Measurements from ENCODE around the gene PTGIR. TPM values are rescaled to one million over a fixed set of nuclear protein-coding genes. Genes with fewer than 3 reads are reported as not detected.

Gene PTGIR
- total and polyA plus RNA-seq, 4 donors: 7.8 to 37.0 (median 11.4) TPM

DNA sequence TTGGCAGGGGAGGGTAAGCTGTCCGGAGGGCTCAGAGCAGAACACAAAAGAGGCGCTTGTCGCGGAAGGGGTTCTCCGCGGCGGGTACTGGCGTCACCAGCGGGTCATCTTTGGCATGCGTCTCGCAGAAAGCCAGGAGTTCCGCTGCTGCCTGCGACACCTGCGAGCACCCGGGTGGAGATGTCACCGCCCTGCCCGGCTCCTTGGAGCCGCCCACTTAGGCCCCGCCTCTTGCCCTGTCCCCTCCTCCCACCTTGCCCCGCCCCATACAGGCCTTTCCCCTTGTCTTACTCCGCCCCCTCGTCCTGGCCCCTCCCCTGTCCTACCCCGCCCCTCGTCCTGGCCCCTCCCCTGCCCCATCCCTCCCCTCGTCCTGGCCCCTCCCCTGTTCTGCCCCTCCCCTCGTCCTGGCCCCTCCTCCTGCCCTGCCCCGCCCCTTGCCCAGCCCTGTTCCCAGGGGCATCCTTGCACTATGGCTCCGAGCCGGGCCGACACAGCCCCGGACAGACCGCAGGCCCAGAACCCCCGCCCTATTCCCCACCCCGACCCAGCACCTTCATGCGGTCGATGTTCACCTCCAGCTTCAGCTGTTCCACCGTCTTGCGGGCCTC is 9.3 kb upstream of the PTGIR start:
- H3K4me3 ChIP-seq: no peak overlapping the region
- ATAC-seq (ENCODE audit: insufficient read depth, low FRiP score) (peak; percentile 83), DNase-seq (peak; percentile 58 to 84 (median 69))
- TF ChIP-seq, protein P1, sequence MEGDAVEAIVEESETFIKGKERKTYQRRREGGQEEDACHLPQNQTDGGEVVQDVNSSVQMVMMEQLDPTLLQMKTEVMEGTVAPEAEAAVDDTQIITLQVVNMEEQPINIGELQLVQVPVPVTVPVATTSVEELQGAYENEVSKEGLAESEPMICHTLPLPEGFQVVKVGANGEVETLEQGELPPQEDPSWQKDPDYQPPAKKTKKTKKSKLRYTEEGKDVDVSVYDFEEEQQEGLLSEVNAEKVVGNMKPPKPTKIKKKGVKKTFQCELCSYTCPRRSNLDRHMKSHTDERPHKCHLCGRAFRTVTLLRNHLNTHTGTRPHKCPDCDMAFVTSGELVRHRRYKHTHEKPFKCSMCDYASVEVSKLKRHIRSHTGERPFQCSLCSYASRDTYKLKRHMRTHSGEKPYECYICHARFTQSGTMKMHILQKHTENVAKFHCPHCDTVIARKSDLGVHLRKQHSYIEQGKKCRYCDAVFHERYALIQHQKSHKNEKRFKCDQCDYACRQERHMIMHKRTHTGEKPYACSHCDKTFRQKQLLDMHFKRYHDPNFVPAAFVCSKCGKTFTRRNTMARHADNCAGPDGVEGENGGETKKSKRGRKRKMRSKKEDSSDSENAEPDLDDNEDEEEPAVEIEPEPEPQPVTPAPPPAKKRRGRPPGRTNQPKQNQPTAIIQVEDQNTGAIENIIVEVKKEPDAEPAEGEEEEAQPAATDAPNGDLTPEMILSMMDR (IDR thresholded peaks at IDR 0.05; ENCODE audit: control extremely low read depth, extremely low read depth): no peak
- no peaks in the 10 kb centered on the region for H3K9me3 ChIP-seq (ENCODE audit: control insufficient read depth in 4 of 4, insufficient read depth in 3 of 4, low read length in 3 of 4)
- peaks cover 0 to 53% (median 19%) of the 10 kb centered on the region in 5 donors for H3K4me1 ChIP-seq (ENCODE audit: control insufficient read depth in 5 of 5, insufficient read depth in 5 of 5, low read length in 5 of 5)
- no peaks in the 10 kb centered on the region for H3K36me3 ChIP-seq (ENCODE audit: control insufficient read depth in 4 of 4, insufficient read depth in 4 of 4, low read length in 4 of 4)
- H3K27ac ChIP-seq (ENCODE audit: low read depth in 1 of 2, low read length in 1 of 2): no peak overlapping the region
- peaks cover 0 to 25% (median 3%) of the 10 kb centered on the region in 3 donors for H3K27me3 ChIP-seq (ENCODE audit: control insufficient read depth in 3 of 3, insufficient read depth in 3 of 3, low read length in 2 of 3)
- H3K9ac ChIP-seq (ENCODE audit: insufficient read depth in 1 of 2, low read length in 2 of 2): no peak overlapping the region
- 4 to 11% methylated on average over 33 to 38 of the region's 38 CpGs for WGBS, 2 donors

DNA sequence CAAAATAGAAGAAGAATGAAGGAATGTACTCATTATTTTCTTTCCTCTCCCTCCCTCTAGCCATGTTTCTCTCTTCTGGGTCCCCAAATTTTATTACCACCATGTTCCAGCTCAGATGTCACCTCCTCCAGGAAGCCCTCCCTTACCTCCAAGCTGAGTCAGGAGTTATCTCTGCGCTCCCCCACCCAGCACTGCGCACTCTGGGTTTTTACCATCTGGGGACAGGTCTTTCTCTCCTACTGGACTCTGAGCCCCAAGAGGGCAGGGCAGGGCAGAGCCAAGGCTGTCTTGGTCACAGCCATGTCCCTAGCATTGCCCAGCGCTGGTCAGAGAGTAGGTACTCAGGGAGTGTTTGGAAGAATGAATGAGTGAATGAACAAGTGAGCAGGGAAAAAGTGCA is 8.2 kb upstream of the PTGIR start:
- Histone ChIP-seq H3K9me3 (ENCODE audit: control insufficient read depth in 4 of 4, insufficient read depth in 3 of 4, low read length in 3 of 4) (no peaks in the 10 kb centered on the region), H3K36me3 (ENCODE audit: control insufficient read depth in 4 of 4, insufficient read depth in 4 of 4, low read length in 4 of 4) (no peaks in the 10 kb centered on the region), H3K27ac (ENCODE audit: low read depth in 1 of 2, low read length in 1 of 2) (no peak overlapping the region), H3K4me3 (no peak overlapping the region), H3K4me1 (ENCODE audit: control insufficient read depth in 5 of 5, insufficient read depth in 5 of 5, low read length in 5 of 5) (peaks cover 0 to 53% (median 17%) of the 10 kb centered on the region in 5 donors), H3K9ac (ENCODE audit: insufficient read depth in 1 of 2, low read length in 2 of 2) (no peak overlapping the region), H3K27me3 (ENCODE audit: control insufficient read depth in 3 of 3, insufficient read depth in 3 of 3, low read length in 2 of 3) (peaks cover 0 to 23% (median 3%) of the 10 kb centered on the region in 3 donors)
- no peak for ATAC-seq (ENCODE audit: insufficient read depth, low FRiP score)
- DNase-seq: no peak
- WGBS, 2 donors: 91 to 97% methylated on average over 3 of the region's 3 CpGs
- TF ChIP-seq, protein P1 (IDR thresholded peaks at IDR 0.05; ENCODE audit: control extremely low read depth, extremely low read depth): no peak

DNA sequence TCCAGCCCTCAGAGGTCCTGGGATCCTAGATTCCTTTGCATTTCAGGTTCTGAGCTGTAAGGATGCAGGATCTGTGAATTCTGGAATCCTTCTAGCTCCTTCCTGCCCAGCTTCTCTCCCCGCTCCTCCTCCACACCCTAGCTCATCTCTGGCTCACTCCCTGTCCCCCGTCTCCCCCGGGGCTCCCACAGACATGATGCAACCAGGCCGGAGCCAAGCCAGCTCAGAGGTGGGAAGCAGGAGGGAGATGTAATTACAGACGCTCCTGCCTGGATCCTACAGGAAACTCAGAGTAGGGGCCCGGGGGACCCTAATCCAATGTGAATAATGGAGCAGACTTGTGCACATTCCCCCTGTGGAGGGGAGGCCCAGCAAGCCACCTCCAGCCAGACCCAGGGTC is 6.6 kb upstream of the PTGIR start:
- Histone ChIP-seq H3K9ac (ENCODE audit: insufficient read depth in 1 of 2, low read length in 2 of 2) (no peak overlapping the region), H3K9me3 (ENCODE audit: control insufficient read depth in 4 of 4, insufficient read depth in 3 of 4, low read length in 3 of 4) (no peaks in the 10 kb centered on the region), H3K4me1 (ENCODE audit: control insufficient read depth in 5 of 5, insufficient read depth in 5 of 5, low read length in 5 of 5) (peaks cover 2 to 43% (median 16%) of the 10 kb centered on the region in 5 donors), H3K27me3 (ENCODE audit: control insufficient read depth in 3 of 3, insufficient read depth in 3 of 3, low read length in 2 of 3) (peaks cover 0 to 9% (median 0%) of the 10 kb centered on the region in 3 donors), H3K36me3 (ENCODE audit: control insufficient read depth in 4 of 4, insufficient read depth in 4 of 4, low read length in 4 of 4) (no peaks in the 10 kb centered on the region), H3K4me3 (no peak overlapping the region), H3K27ac (ENCODE audit: low read depth in 1 of 2, low read length in 1 of 2) (no peak overlapping the region)
- 59 to 68% methylated on average over 6 of the region's 6 CpGs for WGBS, 2 donors
- ATAC-seq (ENCODE audit: insufficient read depth, low FRiP score) (no peak), DNase-seq (peak in 1 of 3 donors; percentile 38)
- TF ChIP-seq, protein P1 (IDR thresholded peaks at IDR 0.05; ENCODE audit: control extremely low read depth, extremely low read depth): no peak
